GM21390 (cell line): ENCODE results near the gene UXS1.

Experiments
- ATAC-seq: cut with Tn5 transposase; IDR thresholded peaks from one replicate; pipeline ENCODE4 v1.9.1; 2021; ENCODE audit not compliant: unreplicated experiment

Gene UXS1

DNA sequence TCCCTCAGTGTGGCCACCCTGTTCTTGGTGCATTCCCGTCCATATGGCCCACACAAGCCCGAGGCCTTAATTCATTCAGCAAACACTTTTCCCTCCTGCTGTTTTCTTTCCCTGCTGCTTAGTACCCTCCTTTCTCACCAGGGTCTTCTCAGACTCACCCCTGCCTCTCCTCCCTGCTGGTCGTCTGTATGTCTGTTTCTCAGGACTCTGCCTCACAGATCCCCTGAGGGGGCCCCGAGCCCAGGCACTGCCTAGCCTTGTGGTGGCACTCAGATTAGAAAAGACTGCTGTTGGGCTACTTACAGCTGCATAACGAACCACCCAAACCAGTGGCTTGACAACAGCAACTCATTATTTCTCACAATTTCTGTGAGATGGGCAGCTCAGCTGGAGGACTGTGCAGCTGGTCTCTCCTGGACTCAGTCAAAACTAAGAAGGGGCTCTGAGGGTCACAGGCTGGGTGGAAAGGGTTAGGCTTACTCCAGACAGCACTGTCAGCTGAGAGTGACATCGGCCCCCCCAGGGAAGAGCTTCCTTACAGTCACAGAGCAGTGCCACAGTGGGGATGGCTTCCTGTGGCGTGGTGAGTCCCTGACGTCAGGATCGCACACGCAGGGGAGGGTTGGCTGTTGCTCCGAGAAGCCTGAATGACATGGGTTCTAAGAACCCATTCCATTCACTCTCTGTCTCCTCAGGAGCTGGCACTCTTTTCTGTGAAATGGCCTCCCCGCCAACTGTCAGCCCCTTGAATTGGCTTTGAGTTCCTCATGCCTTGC, 139.0 kb downstream of the UXS1 start:
- no peak for ATAC-seq

DNA sequence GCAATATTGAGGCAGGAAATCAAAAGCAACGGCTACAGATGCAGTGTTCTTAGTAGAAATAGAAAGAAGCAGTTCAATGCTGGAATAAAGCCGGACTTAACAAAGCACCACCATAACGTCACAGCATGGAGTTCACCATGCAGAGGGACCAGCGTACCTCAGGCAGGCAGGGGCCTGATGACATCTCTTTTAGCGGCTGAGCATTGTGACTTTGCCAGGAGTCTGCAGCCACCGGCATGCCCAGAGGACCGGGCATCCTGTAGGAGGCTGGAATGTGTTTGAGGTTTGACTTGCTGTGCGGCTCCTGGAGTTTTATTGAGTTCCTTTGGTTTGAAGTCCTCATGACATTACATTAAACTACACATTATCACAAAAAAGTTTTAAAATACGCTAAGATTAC, 139.8 kb downstream of the UXS1 start:
- no peak for ATAC-seq

DNA sequence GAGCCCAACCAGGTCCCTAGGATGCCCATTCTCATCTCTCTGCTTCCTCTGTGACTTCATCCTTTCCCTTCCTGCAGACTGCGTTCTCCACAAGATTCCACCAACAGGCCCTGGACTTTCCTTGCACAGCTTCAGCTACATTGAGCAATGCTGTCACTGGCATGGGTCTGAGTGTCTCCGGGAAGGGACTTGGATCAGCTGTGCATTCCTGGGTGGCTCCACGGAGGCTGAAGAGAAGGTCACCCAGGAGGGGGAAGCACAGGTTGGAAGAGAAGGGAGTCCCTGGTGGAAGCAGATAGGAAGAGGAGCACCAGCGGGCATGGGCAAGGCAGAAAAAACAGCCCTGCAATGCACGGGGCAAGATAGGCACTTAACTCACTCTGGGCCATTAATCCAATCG, 140.5 kb downstream of the UXS1 start:
- ATAC-seq, result no peak

DNA sequence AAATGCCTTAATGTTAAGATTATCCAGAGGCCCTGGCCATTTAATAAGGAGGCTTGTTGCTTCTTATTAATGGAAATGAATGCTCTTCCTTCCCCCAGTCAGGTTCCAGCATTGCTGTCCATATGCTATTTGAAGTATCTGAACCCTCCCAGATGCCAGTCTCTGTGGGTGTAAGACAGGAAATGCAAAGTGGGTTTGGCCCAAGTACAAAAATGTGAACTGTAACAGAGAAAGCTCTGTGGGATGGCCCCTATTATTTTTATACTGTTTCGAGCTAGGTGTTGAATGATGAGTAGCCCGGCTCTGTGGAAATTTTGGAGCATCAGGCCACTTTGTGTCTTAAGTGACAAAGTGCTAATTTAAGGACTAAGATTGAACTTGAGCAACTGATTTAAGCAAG, 141.0 kb downstream of the UXS1 start:
- no peak for ATAC-seq

DNA sequence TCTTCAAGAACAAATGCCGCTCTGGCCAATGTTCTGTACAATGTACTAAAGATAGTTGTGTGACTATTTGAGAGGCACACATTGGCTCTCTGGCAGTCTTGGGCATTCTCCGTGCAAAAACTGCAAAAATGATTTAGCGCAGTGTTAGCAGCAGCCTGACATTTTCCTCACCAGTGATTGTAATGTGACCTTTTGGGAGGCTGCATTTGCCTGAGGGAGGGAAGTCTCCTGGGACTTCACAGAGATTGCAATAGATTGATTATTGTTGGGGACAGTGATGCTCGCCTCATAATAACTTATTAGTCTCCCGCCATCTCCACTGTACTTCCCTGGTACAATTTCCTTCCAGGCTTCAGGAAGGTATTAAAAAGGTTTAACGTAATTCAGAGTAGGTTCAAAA, 149.2 kb downstream of the UXS1 start:
- ATAC-seq, result no peak

DNA sequence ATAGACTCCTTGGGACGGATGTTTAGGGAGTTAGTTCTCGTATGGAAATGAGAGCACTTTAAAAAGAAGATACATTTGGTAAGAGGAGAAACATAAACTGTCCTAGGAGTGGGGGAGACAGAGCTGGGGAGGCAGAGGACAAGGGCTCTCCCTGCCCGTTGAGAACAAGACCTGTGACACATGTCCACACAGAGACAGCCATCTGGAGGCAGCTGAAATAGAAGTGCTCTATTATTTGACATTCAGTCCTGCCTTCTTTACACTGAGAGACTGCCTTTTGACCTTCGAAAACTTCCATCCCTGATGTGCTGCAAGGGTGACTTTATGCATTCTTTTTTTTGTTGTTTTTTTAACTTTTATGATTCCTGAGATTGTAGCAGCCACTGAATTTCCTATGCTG, 150.1 kb downstream of the UXS1 start:
- no peak for ATAC-seq
